Measurements from ENCODE around the gene ZNF519.

The ZNF519 gene

GRCh38 chr18:14124689-14125088 lies 7.5 kb downstream of the ZNF519 start:
- no peak for DNase-seq (ENCODE audit: low spot score)
- TF ChIP-seq CTCF (IDR thresholded peaks at IDR 0.05; ENCODE audit: extremely low read depth, missing control alignments), result no peak

GRCh38 chr18:14122097-14122496 lies 10.1 kb downstream of the ZNF519 start:
- DNase-seq (ENCODE audit: low spot score), result no peak
- TF ChIP-seq CTCF (IDR thresholded peaks at IDR 0.05; ENCODE audit: extremely low read depth, missing control alignments), result no peak

- TF ChIP-seq CTCF (IDR thresholded peaks at IDR 0.05; ENCODE audit: extremely low read depth, missing control alignments), result no peak
- DNase-seq (ENCODE audit: low spot score), result no peak
These were observed 11.3 kb downstream of the ZNF519 start for GRCh38 chr18:14120926-14121325.

GRCh38 chr18:14117606-14118005 lies 14.6 kb downstream of the ZNF519 start:
- no peak for TF ChIP-seq CTCF (IDR thresholded peaks at IDR 0.05; ENCODE audit: extremely low read depth, missing control alignments)
- DNase-seq (ENCODE audit: low spot score), result no peak

- TF ChIP-seq CTCF (IDR thresholded peaks at IDR 0.05; ENCODE audit: extremely low read depth, missing control alignments), result no peak
- no peak for DNase-seq (ENCODE audit: low spot score)
These were observed 25.3 kb downstream of the ZNF519 start for GRCh38 chr18:14106906-14107305.

- TF ChIP-seq CTCF (IDR thresholded peaks at IDR 0.05; ENCODE audit: extremely low read depth, missing control alignments), result no peak
- DNase-seq (ENCODE audit: low spot score), result no peak
These were observed 27.1 kb downstream of the ZNF519 start for GRCh38 chr18:14104906-14105748.

- TF ChIP-seq CTCF (IDR thresholded peaks at IDR 0.05; ENCODE audit: extremely low read depth, missing control alignments), result no peak
- no peak for DNase-seq (ENCODE audit: low spot score)
These were observed 28.0 kb downstream of the ZNF519 start for GRCh38 chr18:14104201-14104600.

All from GM20000 (cell line).